ENCODE measurements around the gene UBAP1.
"Not testable (repeated sequence)": the region's sequence is repeated elsewhere in the genome, so short reads cannot be mapped to it uniquely, and the experiment has no call there.

The UBAP1 gene

DNA sequence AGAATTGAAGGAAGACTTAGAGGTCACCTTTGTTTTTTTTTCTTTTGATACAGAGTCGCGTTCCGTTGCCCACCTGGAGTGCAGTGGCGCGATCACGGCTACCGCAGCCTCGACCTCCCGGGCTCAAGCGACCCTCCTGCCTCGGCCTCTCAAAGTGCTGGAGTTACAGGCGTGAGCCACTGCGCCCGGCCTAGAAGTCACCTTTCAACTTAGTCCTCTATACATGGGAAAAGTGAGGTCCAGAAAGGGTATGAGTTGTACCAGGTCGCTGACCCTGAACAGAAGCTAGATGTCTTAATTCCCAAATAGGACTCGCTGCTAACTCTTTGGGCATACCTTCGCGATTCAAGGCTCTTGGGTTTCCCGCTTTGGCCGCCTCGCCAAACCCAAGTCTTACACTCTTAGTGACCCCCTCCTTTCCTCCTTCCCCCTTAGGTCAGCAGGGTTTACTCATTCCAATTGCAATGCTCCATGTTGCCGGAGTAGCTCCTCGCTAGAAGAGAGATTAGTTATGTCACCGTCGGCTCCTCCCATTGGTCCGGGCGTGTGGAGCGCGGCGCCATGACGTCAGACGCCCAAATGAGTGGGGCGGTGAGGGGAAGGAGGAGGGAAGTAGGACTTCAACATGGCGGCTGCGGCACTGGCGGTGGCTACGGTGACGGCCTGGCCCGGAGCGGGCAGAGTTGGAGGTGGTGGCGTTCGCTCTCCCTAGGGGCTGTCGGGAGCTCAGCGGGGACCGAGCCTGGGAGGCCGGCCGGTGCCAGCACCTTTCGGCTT lies at the start of gene UBAP1:
TSS of gene UBAP1 (plus strand) at position 608 of the 777 bp plus-strand sequence. CDS start 41,872 bp downstream, outside the sequence.
- DNase-seq (ENCODE audit: low read depth in 4 of 4, low spot score in 1 of 4): peak; percentile 85 to 93 (median 92)

DNA sequence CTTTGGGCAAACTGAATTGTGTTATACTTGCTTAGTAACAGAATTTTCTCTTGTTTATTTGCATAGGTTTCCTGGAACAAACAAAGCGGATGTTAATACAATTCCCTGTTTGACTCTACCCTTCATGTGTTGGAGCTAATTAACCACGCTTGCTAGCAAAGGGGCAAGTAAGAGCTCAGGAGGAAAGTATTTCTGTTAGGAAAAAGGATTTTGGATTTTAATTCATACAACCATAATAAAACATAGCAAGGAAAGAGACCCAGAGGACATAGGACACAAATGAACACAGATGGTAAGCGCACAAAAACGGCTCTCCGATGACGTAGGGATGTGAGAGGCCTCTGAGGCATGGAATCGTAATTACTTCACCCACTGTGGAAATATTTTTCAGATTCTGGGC lies 47.3 kb upstream of the UBAP1 start:
- no peak for DNase-seq (ENCODE audit: low read depth in 4 of 4, low spot score in 1 of 4)

- DNase-seq (ENCODE audit: low read depth in 4 of 4, low spot score in 1 of 4): no peak
These were observed 45.4 kb upstream of the UBAP1 start for GRCh38 chr9:34133436-34133949.

- no peak for DNase-seq (ENCODE audit: low read depth in 4 of 4, low spot score in 1 of 4)
These were observed 44.3 kb upstream of the UBAP1 start for GRCh38 chr9:34134521-34134920.

GRCh38 chr9:34138644-34139043 lies 40.2 kb upstream of the UBAP1 start:
- not testable (repeated sequence) for DNase-seq (ENCODE audit: low read depth in 4 of 4, low spot score in 1 of 4)

GRCh38 chr9:34139477-34140146 lies 39.2 kb upstream of the UBAP1 start:
- no peak for DNase-seq (ENCODE audit: low read depth in 4 of 4, low spot score in 1 of 4)

DNA sequence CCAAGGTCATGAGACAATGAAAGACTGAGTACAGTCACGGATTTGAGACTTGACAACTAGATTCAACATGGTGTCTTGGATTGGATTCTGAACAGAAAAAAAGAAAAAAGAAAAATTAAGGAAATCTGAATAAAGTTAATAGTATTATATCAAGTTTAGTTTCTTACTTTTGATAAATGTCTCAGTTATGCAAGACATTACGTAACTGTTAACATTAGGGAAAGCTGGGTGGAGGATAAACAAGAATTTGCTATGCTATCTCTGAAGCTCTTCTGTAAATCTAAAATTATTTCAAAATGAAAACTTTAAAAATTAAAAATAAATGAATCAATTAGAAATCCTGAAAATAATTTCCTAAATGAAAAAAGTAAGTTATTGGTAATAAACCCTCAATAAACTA lies 38.0 kb upstream of the UBAP1 start:
- DNase-seq (ENCODE audit: low read depth in 4 of 4, low spot score in 1 of 4): no peak

- DNase-seq (ENCODE audit: low read depth in 4 of 4, low spot score in 1 of 4): no peak
These were observed 35.7 kb upstream of the UBAP1 start for GRCh38 chr9:34143116-34143515.

GRCh38 chr9:34145165-34145564 lies 33.7 kb upstream of the UBAP1 start:
- no peak for DNase-seq (ENCODE audit: low read depth in 4 of 4, low spot score in 1 of 4)

- no peak for DNase-seq (ENCODE audit: low read depth in 4 of 4, low spot score in 1 of 4)
These were observed 27.4 kb upstream of the UBAP1 start for GRCh38 chr9:34151398-34151797.

DNA sequence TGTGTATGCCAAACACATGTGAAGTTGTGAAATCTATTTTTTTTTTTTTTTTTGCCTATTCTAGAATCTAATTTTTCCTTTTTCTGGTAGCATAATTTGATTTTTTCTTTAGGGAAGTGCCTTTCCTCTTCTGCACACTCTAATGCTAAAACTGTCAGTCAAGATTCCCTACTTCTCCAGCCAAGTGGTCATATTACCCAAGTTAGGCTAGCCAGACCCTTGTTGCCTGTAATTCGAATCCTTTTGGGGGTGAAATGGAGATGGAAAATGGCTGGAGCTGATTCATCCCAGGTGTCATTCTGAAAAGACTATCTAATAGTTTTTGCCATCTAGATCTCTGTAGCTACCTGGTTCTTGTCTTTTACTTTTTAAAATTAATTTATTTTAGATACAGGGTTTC lies 24.8 kb upstream of the UBAP1 start:
- DNase-seq (ENCODE audit: low read depth in 4 of 4, low spot score in 1 of 4): no peak

GRCh38 chr9:34157318-34157717 lies 21.5 kb upstream of the UBAP1 start:
- no peak for DNase-seq (ENCODE audit: low read depth in 4 of 4, low spot score in 1 of 4)

DNA sequence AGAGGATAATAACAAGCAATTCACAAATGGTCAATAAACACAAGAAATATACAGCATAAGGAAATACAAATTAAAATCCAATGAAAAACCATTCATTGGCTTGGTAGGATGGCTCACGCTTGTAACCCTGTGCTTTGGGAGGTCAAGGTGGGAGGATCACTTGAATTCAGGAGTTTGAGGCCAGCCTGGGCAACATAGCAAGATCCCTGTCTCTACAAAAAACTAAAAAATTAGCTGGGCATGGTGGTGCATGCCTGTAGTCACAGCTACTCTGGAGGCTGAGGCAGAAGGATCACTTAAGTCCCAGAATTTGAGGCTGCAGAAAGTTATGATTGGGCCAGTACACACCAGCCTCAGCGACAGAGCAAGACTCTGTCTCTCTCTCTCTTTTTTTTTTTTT lies 20.9 kb upstream of the UBAP1 start:
- DNase-seq (ENCODE audit: low read depth in 4 of 4, low spot score in 1 of 4): no peak

GRCh38 chr9:34158362-34158869 lies 20.4 kb upstream of the UBAP1 start:
- no peak for DNase-seq (ENCODE audit: low read depth in 4 of 4, low spot score in 1 of 4)

GRCh38 chr9:34163434-34163833 lies 15.4 kb upstream of the UBAP1 start:
- DNase-seq (ENCODE audit: low read depth in 4 of 4, low spot score in 1 of 4): no peak

- no peak for DNase-seq (ENCODE audit: low read depth in 4 of 4, low spot score in 1 of 4)
These were observed 9.7 kb upstream of the UBAP1 start for GRCh38 chr9:34169125-34169524.

GRCh38 chr9:34170237-34170991 lies 8.4 kb upstream of the UBAP1 start:
- DNase-seq (ENCODE audit: low read depth in 4 of 4, low spot score in 1 of 4): no peak

- DNase-seq (ENCODE audit: low read depth in 4 of 4, low spot score in 1 of 4): no peak
These were observed 6.9 kb upstream of the UBAP1 start for GRCh38 chr9:34171753-34172535.

DNA sequence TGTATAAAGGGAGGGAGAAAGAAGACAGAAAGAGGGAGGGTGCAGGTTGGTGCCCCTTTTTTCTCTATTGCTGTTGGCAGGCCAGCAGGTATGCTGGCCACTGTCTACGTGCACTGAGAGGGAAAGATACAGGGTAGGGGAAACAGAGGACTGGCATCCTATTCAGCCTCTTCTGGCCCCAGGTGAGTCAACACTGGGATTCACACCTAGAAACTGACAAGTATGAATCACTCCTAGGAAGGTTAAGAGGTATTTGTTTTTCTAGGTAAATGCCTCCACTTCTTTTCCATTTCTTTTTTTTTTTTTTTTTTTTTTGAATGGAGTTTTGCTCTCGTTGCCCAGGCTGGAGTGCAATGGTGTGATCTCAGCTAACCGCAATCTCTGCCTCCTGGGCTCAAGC lies 2.8 kb upstream of the UBAP1 start:
- no peak for DNase-seq (ENCODE audit: low read depth in 4 of 4, low spot score in 1 of 4)

DNA sequence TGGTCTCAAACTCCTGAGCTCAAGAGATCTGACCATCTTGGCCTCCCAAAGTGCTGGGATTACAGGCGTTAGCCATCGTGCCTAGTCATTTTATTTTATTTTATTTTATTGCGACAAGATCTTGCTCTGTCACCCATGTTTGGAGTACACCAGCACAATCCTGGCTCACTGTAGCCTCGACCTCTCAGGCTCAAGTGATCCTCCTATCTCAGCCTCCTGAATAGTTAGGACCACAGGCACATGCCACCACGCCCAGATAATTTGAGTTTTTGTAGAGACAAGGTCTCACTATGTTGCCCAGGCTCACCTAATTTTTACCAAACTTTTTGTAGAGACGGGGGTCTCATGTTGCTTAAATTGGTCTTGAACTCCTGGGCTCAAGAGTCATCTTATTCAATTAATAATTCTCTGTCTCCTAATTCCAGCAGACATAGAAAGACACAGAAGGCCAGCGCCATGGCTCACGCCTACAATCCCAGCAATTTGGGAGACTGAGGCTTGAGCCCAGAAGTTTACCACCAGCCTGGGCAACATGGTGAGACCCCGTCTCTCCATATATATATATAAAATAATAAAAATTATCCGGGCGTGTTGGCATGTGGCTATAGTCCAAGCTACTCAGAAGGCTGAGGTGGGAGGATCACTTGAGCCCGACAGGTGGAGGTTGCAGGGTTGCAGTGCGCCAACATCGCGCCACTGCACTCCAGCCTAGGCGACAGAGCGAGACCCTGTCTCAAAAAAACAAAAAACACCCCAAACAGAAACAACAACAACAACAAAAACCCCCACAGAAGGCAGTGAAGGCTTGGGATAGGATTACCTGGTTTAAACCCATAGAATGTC lies 1.0 kb upstream of the UBAP1 start:
- no peak for DNase-seq (ENCODE audit: low read depth in 4 of 4, low spot score in 1 of 4)
